Caco-2 (cell line): Measurements from ENCODE around the gene CPED1. TPM values are rescaled to one million over a fixed set of nuclear protein-coding genes. Genes with fewer than 3 reads are reported as not detected.
"Not testable (repeated sequence)": the region's sequence is repeated elsewhere in the genome, so short reads cannot be mapped to it uniquely, and the experiment has no call there.

Source experiments
- BruUV-seq: library from RNA; stranded (reverse); fragments of 400-500 nt; replicated peaks from 2 replicates; lab custom pipeline; 2021; lab: Mats Ljungman, UMichigan
- CTCF ChIA-PET: fragments of 300-600 bp; sonication (Branson Sonifier 250); formaldehyde crosslinking; loops from one replicate; lab custom pipeline; 2022; ENCODE audit warnings: antibody characterized with exemption; lab: Charles Lee
- POLR2A ChIA-PET: fragments of 300-600 bp; sonication (Branson Sonifier 250); formaldehyde crosslinking; loops from one replicate; lab custom pipeline; 2022; ENCODE audit warnings: antibody characterized with exemption; lab: Charles Lee
- DNase-seq, 2 experiments: peaks; one replicate each; pipeline versions ENCODE4 v3.0.0 to v3.0.0-alpha.2; 2020 to 2022
- H3K27me3 ChIP-seq: replicated peaks from 2 replicates; pipeline ENCODE4 v1.6.0; 2011; ENCODE audit warnings: low read length; ENCODE audit not compliant: control insufficient read depth, insufficient read depth
- H3K36me3 ChIP-seq: 2 replicates; pipeline ENCODE4 v1.5.1; 2011; ENCODE audit warnings: low read length; ENCODE audit not compliant: control insufficient read depth, insufficient read depth
- H3K4me1 ChIP-seq: fragments of 250-450 bp; sonication (Bioruptor Pico); 2 replicates; pipeline ENCODE4 v1.5.1; 2020; ENCODE audit warnings: mild to moderate bottlenecking
- H3K4me3 ChIP-seq: 2 replicates; pipeline ENCODE4 v1.5.1; 2011; ENCODE audit warnings: low read depth, mild to moderate bottlenecking, control low read depth, low read length
- H3K9me3 ChIP-seq: fragments of 250-450 bp; sonication (Bioruptor Pico); 2 replicates; pipeline ENCODE4 v1.5.1; 2020; ENCODE audit warnings: mild to moderate bottlenecking, moderate library complexity
- H3K27ac Mint-ChIP-seq: one replicate; pipeline ENCODE4 v1.8.0; 2022; ENCODE audit warnings: mixed read lengths; ENCODE audit not compliant: unreplicated experiment
- H3K27me3 Mint-ChIP-seq: one replicate; pipeline ENCODE4 v1.8.0; 2022; ENCODE audit warnings: mixed read lengths; ENCODE audit not compliant: insufficient read depth, unreplicated experiment
- H3K36me3 Mint-ChIP-seq: one replicate; pipeline ENCODE4 v1.8.0; 2022; ENCODE audit warnings: mild to moderate bottlenecking, mixed read lengths; ENCODE audit not compliant: insufficient read depth, unreplicated experiment
- H3K4me1 Mint-ChIP-seq: one replicate; pipeline ENCODE4 v1.8.0; 2022; ENCODE audit warnings: low read depth, mixed read lengths; ENCODE audit not compliant: unreplicated experiment
- H3K4me3 Mint-ChIP-seq: one replicate; pipeline ENCODE4 v1.8.0; 2022; ENCODE audit warnings: mild to moderate bottlenecking, moderate library complexity, mixed read lengths; ENCODE audit not compliant: unreplicated experiment
- H3K9me3 Mint-ChIP-seq: one replicate; pipeline ENCODE4 v1.8.0; 2022; ENCODE audit warnings: mixed read lengths; ENCODE audit not compliant: unreplicated experiment
- CTCF ChIP-seq, 2 experiments: fragments of 200-600 bp in 1 of 2; IDR thresholded peaks; 1 replicate in 1 of 2; 2 replicates in 1 of 2; pipeline versions ENCODE4 v1.5.1 to v1.8.0; 2011 to 2022; ENCODE audit warnings: antibody characterized with exemption in 1 of 2, control low read depth in 1 of 2, inconsistent platforms in 1 of 2, low read depth in 1 of 2, low read length in 1 of 2, mild to moderate bottlenecking in 1 of 2, moderate library complexity in 1 of 2; ENCODE audit not compliant: insufficient read depth in 1 of 2, severe bottlenecking in 1 of 2, unreplicated experiment in 1 of 2
- intact Hi-C: fragments of 100-400 bp; cut with micrococcal nuclease; formaldehyde crosslinking; loops from one replicate; pipeline ENCODE4 v1.10.0; 2022; ENCODE audit not compliant: unreplicated experiment
- total RNA-seq: library from RNA; stranded (reverse); gene quantifications from 2 replicates; pipeline ENCODE4 v1.2.3, GENCODE V29; 2022

Gene CPED1
- total RNA-seq, 1 experiment from 2014 or later = 0.23 TPM

GRCh38 chr7:121313793-121314676 lies 325.5 kb downstream of the CPED1 start:
- Histone ChIP-seq H3K4me3 (no peak overlapping the region), H3K36me3 (no peaks in the 10 kb centered on the region), H3K9me3 (peaks cover 4% of the 10 kb centered on the region; the same call in 1 of the 2 replicates), H3K27me3 (no peaks in the 10 kb centered on the region), H3K4me1 (no peaks in the 10 kb centered on the region)
- no peak for DNase-seq
- Mint-ChIP-seq H3K4me1 (no peaks in the 10 kb centered on the region), H3K27ac (no peak overlapping the region), H3K9me3 (peaks cover 11% of the 10 kb centered on the region), H3K4me3 (no peak overlapping the region), H3K27me3 (peaks cover 13% of the 10 kb centered on the region), H3K36me3 (no peaks in the 10 kb centered on the region)
- ChIA-PET CTCF (no interaction called here), POLR2A (no interaction called here)
- no peak for TF ChIP-seq CTCF (IDR thresholded peaks at IDR 0.05; ENCODE audit: insufficient read depth in 1 of 2, low read depth in 1 of 2, low read length in 1 of 2, severe bottlenecking in 1 of 2, unreplicated experiment in 1 of 2)
- BruUV-seq = no TSS peak
- intact Hi-C loops = no loop called here

GRCh38 chr7:121315170-121315569 lies 326.7 kb downstream of the CPED1 start:
- H3K36me3 ChIP-seq, H3K9me3 Mint-ChIP-seq, intact Hi-C loops, DNase-seq, H3K27ac Mint-ChIP-seq, BruUV-seq, CTCF ChIA-PET, H3K4me3 Mint-ChIP-seq, H3K4me1 ChIP-seq, H3K36me3 Mint-ChIP-seq, H3K9me3 ChIP-seq, POLR2A ChIA-PET, H3K4me3 ChIP-seq, H3K4me1 Mint-ChIP-seq, H3K27me3 ChIP-seq: not testable (repeated sequence)
- H3K27me3 Mint-ChIP-seq = peaks cover 10% of the 10 kb centered on the region

GRCh38 chr7:121322460-121322859 lies 333.9 kb downstream of the CPED1 start:
- no peaks in the 10 kb centered on the region for H3K4me1 Mint-ChIP-seq
- H3K4me1 ChIP-seq = no peaks in the 10 kb centered on the region
- peaks cover 7% of the 10 kb centered on the region for H3K27me3 Mint-ChIP-seq
- no peaks in the 10 kb centered on the region for H3K27me3 ChIP-seq
- H3K4me3 ChIP-seq = no peak overlapping the region
- intact Hi-C loops = no loop called here
- no peak for TF ChIP-seq CTCF (IDR thresholded peaks at IDR 0.05; ENCODE audit: insufficient read depth in 1 of 2, low read depth in 1 of 2, low read length in 1 of 2, severe bottlenecking in 1 of 2, unreplicated experiment in 1 of 2)
- H3K4me3 Mint-ChIP-seq = no peak overlapping the region
- H3K9me3 Mint-ChIP-seq = no peaks in the 10 kb centered on the region
- no peak for DNase-seq
- no peak overlapping the region for H3K27ac Mint-ChIP-seq
- H3K9me3 ChIP-seq = no peaks in the 10 kb centered on the region
- ChIA-PET POLR2A (no interaction called here), CTCF (no interaction called here)
- no peaks in the 10 kb centered on the region for H3K36me3 Mint-ChIP-seq
- no TSS peak for BruUV-seq
- no peaks in the 10 kb centered on the region for H3K36me3 ChIP-seq
